22Rv1 (cell line): ENCODE measurements around the gene DDHD1.

Experiments
- H3K27ac ChIP-seq: fragments of 450-650 bp; 2 replicates; pipeline ENCODE4 v1.5.1; 2017
- ZFX ChIP-seq: fragments of 450-650 bp; IDR thresholded peaks from 2 replicates; pipeline ENCODE4 v1.6.1; 2017; ENCODE audit warnings: antibody characterized with exemption, borderline replicate concordance
- TF ChIP-seq, protein P1 (sequence below): fragments of 450-650 bp; IDR thresholded peaks from 2 replicates; pipeline ENCODE4 v1.5.1; 2017; ENCODE audit warnings: mild to moderate bottlenecking

The DDHD1 gene

DNA sequence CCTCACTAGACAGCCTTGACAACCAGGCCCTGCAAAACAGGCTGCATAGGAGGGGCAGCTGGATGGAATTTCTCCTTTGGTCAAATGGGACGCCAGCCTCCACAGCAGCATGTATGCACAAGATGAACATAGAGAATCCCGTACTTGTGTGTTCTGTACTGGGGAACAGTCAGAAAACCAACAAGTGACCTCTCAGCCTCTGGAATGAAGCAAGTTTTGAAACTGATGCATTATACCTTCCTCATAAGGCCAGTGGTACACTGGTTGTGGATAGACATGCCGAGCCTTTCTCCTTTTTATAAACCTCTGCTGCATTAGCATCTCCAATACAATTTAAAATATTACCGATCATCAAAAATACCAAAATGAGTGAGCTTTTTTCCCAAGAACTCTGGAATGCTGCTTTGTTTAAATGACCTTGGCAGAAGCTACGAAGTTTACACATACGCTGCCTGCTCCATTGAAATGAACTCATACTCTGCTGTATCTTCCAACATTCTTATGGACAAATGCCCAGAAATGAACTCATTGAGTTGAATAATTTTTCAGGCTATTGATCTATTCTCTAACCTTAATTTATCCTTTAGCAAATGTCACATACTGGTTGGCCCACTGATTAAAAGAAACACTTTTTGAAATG is 154.6 kb downstream of the DDHD1 start:
- no peak for TF ChIP-seq ZFX
- TF ChIP-seq, protein P1, sequence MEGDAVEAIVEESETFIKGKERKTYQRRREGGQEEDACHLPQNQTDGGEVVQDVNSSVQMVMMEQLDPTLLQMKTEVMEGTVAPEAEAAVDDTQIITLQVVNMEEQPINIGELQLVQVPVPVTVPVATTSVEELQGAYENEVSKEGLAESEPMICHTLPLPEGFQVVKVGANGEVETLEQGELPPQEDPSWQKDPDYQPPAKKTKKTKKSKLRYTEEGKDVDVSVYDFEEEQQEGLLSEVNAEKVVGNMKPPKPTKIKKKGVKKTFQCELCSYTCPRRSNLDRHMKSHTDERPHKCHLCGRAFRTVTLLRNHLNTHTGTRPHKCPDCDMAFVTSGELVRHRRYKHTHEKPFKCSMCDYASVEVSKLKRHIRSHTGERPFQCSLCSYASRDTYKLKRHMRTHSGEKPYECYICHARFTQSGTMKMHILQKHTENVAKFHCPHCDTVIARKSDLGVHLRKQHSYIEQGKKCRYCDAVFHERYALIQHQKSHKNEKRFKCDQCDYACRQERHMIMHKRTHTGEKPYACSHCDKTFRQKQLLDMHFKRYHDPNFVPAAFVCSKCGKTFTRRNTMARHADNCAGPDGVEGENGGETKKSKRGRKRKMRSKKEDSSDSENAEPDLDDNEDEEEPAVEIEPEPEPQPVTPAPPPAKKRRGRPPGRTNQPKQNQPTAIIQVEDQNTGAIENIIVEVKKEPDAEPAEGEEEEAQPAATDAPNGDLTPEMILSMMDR = no peak
- no peak overlapping the region for H3K27ac ChIP-seq

DNA sequence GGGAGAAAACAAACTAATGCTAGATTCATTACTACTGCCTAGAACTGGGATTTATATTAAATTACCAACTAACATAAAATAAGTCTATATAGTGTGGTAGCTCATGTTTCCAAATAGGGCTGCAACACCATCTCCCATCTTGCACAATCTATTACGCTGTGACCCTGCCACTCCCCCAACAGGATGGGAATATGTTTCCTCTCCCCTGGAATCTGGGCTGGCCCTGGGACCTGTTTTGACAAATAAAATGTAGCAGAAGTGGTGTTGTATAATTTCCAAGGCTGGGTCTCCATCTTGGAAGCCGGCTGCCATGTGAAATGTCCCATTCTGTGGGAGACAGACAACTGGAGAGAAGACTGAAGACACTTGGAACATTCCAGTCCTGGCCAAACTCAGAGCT is 156.6 kb downstream of the DDHD1 start:
- TF ChIP-seq, protein P1 = no peak
- TF ChIP-seq ZFX = no peak
- no peak overlapping the region for H3K27ac ChIP-seq

DNA sequence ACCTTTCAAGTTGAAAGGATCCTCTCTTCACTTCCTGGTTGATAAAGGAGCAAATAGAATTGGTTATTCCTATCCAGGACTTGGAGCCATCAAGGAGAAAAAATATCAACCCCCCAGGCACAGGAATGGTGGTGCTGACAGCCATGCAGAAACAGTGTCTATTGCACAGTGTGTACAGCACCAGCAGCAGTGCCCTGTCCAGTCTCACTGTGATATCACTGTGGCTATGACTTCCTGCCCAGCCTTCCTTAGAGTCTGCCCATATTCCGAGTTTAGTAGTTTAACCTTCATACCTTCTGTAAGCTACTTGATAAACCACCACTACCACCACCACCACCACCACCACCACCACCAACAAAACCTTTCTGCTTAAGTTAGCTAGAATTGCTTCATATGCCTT is 157.1 kb downstream of the DDHD1 start:
- H3K27ac ChIP-seq = no peak overlapping the region
- TF ChIP-seq ZFX = no peak
- TF ChIP-seq, protein P1 = no peak

DNA sequence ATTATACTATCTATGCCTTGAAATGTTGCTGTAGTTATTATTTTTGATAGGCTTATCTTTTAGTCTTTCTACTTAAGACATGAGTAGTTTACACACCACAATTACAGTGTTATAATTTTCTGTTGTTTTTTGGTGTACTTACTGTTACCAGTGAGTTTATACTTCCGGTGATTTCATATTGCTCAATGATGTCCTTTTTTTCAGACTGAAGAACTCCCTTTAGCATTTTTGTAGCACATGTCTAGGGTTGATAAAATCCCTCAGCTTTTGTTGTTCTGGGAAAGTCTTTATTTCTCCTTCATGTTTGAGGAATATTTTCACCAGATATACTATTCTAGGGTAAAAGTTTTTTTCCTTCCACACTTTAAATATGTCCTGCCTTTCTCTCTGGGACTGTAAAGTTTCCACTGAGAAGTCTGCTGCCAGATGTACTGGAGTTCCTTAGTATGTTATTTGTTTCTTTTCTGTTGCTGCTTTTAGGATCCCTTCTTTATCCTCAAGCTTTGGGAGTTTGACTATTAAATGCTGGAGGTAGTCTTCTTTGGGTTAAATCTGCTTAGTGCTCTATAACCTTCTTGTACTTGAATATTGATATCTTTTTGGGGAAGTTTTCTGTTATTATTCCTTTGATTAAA is 160.8 kb downstream of the DDHD1 start:
- no peak overlapping the region for H3K27ac ChIP-seq
- TF ChIP-seq ZFX = no peak
- TF ChIP-seq, protein P1 = no peak

DNA sequence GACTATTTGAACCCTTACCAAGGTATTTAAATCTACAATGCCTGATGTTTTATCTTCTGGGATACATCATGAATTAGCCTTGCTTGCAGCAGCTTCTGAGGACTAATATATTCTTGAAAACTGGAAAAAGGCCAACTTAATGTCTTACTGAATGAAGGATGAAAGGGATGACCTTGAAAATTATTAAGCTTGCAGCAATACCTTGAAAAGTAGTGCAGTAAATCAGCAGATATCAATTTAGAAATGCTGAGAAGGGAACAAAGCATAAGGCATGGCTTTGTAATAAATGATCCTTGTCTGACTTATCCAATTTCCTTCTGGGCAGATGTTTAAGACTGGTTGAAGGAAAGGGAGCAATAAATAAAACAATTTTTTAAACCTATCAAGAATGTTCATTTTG is 165.0 kb downstream of the DDHD1 start:
- no peak overlapping the region for H3K27ac ChIP-seq
- TF ChIP-seq ZFX = no peak
- TF ChIP-seq, protein P1 = no peak

DNA sequence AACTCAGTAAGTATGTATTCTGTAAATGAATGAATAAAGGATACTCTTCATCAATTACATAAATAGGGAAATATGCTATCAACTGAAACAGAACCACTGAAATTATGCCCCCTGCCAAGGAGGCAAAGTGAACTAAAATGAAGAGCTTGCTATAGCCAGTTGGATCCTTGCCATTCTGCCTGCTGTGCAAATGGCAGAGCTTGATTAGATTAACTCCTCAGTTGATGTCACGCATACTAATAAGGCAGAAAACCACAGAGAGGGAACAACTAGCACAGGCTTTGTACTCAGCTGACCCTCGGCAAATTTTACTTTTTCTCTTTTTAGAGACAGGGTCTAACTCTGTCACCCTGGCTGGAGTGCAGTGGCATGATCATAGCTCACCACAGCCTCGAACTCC is 165.6 kb downstream of the DDHD1 start:
- TF ChIP-seq, protein P1 = no peak
- no peak for TF ChIP-seq ZFX

DNA sequence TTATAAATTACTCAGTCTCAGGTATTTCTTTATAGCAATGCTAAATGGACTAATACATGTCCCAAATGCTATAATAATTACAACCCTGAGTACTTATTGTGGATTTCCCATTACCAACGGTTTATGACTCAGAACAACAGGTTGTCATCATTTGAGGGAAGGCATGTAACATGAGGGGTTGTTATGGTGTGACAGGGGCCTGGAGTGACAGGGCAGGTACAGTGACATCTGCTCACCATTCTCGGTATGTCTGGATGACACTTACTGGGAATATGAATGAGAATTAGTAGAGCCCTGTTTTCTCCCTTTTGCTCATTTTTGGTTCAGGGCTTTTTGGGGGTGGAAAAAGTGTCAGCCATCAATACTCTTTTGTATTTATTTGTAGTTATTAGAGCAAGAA is 166.1 kb downstream of the DDHD1 start:
- TF ChIP-seq, protein P1 = no peak
- no peak for TF ChIP-seq ZFX
- no peak overlapping the region for H3K27ac ChIP-seq

More for the DNA sequence above, 165.6 kb downstream of the DDHD1 start:
- no peak overlapping the region for H3K27ac ChIP-seq
